Stimulated activated CD8-positive, alpha-beta memory T cell treated with anti-CD3 and anti-CD28 coated beads, Interleukin-7, amount 100 ng/mL, for 48 hours (primary cell): ENCODE results near the gene SLC35E3.
"Not testable (repeated sequence)": the region's sequence is repeated elsewhere in the genome, so short reads cannot be mapped to it uniquely, and the experiment has no call there.

Experiments
- DNase-seq, 2 donors: peaks; one replicate each; pipeline ENCODE4 v3.0.0-alpha.2; 2020; ENCODE audit warnings: low read depth in 1 of 2; ENCODE audit errors: extremely low read depth in 1 of 2

SLC35E3 gene

DNA sequence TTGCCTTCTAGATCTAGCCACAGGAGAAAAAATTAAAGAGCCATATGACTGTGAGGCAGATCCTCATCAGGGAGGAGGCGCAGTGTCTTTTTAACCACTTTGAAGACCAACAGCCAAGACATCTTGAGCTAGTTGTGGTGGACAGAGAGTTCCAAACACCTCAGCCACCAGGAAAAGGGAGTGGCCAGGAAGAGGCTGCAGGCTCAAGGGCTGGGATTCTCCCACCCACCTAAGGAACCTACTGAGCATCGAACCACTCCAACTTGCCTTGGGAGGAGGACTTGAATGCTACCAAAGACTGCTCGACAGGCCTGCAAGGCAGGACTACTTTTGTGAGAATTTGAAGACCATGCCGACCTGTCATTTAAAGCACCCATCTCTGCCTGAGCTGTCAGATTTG lies 47.5 kb downstream of the SLC35E3 start:
- no peak for DNase-seq

DNA sequence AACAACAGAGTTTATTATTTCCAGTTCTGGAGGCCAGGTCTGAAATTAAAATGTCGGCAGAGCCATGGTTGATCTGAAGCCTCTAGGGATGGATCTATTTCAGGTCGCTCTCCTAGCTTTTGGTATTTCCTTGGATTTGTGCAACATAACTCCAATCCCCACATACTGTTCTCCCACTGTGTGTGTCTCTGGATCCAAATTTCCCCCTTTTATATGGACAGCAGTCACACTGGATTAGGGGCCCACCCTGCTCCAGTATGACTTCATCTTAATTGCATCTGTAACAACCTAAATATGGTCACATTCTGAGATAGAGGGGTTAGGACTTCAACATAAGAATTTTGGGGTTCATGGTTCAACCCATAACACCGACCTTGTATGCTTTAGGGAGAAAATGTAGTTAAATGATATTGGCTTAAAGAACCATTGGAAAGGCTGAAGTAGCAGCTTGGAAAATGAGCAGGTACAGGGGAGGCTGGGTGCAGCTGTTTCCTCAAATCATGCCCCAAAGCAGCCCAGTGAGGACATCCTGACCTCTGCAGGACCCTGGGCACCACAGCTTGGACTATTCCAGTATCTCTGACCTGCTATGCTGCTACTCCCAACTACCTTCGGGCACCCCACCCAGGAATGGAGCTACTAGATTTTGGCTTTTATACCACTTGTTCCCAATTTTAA lies 48.1 kb downstream of the SLC35E3 start:
- DNase-seq = no peak

DNA sequence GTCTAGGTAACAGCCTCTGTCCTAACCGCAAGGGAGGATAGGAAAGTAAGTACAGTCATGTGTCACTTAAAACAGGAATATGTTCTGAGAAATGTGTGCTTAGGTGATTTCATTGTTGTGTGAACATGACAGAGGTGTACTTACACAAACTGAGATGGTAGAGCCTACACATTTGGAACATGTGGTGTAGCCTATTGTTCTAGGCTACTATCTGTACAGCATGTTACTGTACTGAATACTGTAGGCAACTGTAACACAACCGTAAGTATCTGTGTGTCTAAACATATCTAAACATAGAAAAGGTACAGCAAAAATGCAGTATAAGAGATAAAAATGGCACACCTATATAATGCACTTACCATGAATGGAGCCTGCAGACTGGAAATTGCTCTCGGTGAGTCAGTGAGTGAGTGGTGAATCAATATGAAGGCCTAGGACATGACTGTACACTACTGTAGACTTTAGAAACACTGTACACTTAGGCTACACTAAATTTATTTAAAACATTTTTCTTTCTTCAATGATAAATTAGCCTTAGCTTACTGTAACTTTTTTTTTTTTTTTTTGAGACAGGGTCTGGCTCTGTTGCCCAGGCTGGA lies 48.8 kb downstream of the SLC35E3 start:
- DNase-seq = no peak

DNA sequence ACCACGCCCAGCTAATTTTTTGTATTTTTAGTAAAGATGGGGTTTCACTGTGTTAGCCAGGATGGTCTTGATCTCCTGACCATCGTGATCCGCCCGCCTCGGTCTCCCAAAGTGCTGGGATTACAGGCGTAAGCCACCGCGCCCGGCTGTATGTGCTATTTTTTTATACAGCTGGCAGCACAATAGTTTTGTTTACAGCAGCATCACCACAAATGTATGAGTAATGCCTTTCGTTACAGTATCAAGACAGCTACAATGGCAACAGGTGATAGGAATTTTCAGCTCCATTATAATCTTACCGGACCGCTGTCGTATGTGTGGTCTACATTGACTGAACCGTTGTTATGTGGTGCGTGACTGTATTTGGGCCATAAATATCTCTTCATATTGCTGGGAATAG lies 50.4 kb downstream of the SLC35E3 start:
- DNase-seq = no peak

DNA sequence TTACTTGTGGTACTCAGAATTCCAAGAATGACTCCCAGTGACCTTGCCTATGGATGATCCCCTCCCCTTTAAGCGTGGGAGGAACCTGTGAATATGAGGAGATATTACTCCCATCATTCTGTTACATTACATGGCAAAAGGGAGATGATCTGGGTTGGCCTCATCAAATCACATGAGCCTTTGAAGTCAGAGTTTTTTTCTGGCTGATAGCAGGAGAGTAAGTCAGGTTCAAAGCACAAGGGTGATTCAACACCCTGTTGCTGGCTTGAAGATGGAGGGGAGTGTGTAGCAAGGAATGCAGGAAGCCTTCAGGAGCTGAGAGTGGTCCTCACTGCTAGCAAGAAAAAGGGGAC lies 52.9 kb downstream of the SLC35E3 start:
- no peak for DNase-seq

DNA sequence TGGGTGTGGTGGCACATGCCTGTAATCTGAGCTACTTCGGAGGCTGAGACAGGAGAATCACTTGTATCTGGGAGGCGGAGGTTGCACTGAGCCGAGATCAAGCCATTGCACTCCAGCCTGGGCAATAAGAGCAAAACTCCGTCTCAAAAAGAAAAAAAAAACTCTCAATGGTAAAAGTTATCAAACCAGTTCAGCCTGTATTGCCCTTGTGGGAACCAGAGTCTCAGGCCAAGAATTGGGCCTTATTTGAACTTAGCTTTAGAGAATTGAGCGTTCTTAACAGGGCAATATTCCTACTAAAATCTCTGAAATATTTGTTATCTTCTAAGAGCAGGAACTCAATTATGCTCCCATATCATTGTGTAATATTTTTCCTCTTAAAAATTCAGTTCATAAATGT lies 54.3 kb downstream of the SLC35E3 start:
- DNase-seq = no peak

DNA sequence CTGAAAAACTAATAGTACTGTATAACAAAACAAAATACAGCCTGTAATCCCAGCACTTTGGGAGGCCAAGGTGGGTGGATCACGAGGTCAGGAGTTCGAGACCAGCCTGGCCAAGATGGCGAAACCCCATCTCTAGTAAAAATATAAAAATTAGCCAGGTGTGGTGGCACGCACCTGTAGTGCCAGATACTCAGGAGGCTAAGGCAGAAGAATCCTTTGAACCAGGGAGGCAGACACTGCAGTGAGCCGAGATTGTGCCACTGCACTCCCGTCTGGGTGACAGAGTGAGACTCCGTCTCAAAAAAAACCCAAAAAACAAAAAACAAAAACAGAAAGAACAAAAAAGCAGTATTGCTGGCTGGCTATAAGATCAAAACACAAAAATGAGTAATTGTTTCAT lies 55.1 kb downstream of the SLC35E3 start:
- not testable (repeated sequence) for DNase-seq

DNA sequence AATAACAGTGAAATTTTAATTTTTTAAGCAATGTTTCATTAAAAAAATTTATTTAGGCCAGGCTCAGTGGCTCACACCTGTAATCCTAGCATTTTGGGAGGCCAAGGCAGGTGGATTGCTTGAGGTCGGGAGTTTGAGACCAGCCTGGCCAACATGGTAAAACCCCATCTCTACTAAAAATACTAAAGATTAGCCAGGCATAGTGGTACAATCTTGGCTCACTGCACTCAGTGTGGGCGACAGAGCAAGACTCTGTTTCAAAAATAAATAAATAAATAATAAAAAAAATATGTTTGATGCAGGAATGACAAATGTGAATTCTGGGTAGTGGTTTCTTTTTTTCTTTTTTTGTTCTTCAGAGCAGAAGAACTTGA lies 56.4 kb downstream of the SLC35E3 start:
- not testable (repeated sequence) for DNase-seq

DNA sequence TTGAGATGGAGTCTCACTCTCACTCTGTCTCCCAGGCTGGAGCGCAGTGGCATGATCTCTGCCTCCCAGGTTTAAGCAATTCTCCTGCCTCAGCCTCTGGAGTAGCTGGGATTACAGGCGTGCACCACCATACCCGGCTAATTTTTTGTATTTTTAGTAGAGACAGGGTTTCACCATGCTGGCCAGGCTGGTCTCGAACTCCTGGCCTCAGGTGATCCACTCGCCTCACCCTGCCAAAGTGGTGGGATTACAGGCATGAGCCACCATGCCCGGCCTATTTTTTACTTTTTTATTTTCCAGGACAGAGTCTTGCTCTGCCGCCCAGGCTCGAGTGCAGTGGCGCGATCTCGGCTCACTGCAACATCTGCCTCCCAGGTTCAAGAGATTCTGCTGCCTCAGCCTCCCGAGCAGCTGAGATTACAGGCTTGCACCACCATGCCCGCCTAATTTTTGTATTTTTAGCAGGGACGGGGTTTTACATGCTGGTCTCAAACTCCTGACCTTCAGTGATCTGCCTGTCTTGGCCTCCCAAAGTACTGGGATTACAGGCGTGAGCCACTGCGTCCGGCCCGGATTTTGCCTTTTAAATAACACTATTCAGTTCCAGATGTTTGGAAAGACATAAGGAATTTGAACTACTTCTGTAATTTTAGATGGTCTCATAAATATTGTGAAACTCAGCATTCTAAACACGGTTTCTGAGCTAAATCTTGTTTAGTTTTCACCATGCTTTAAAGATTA lies 57.1 kb downstream of the SLC35E3 start:
- DNase-seq = not testable (repeated sequence)

DNA sequence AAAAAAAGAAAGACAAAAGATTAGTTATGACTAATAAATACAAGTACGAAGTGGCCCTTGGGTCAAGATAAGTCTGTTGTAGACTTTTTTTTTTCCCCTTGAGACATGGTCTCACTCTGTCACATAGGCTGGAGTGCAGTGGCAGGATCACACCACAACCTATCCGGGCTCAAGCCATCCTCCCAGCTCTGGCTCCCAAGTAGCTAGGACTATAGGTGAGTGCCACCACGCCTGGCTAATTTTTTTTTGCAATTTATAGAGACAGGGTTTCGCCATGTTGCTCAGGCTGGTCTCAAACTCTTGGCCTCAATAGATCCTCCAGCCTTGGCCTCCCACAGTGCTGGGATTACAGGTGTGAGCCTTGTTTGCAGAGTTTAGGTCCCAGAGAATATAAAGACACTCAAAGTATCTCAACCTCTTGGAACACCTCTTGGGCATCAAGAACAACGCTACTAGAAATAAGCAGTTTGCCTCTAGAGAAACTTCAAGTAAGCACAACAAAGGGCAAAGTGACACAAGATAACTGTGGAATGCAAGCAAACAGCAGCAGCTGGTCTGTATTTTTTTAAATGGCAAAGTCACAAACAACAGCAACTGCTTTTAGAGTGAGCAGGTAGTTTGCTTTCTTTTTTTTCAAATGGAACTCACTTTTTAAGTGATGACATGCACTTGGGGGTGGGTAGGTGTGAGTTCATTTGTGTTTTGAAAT lies 58.1 kb downstream of the SLC35E3 start:
- DNase-seq = no peak

DNA sequence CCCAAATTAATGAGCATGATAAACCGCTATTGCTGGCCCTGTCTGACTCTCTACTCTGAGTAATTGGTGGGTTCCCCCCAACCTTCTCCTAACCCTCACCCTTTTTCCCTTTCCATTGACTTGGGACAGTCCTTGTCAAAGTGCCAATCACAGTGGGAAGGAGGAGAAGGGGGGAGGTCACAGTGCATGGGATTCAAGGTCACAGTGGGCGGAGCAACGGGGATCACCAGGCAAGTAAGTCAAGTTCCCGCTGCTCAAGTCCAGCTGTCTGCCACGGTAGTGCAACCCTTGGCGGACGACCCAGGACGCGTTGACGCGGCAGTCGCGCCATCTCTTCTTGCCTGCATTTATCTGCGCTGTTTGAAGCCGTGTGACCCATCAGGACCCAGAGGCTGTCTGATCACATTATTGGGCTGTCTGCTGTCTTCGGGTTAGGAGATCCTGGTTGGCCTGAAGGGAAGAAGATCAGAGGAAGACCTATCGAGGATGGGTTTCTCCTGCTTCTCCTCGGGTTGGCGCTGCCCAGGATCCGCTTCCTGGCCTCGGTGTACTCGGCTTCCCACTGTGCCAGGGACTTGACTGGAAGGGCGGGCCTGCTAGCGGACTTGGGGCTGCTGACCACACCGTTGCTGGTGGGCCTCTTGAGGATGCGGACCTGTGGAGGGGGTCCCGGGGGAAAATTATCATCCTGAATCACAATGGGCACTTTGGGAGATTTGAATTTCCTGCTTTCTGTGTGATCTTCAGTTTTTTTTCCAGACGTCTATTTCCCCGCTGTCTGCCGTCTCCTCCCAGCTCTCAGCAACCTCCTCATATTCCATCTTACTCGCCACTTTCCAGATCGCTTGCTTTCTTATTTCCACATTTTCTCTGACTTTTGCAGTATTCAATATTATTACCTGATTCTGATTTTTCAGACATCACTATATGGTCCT lies 58.9 kb downstream of the SLC35E3 start:
- no peak for DNase-seq

DNA sequence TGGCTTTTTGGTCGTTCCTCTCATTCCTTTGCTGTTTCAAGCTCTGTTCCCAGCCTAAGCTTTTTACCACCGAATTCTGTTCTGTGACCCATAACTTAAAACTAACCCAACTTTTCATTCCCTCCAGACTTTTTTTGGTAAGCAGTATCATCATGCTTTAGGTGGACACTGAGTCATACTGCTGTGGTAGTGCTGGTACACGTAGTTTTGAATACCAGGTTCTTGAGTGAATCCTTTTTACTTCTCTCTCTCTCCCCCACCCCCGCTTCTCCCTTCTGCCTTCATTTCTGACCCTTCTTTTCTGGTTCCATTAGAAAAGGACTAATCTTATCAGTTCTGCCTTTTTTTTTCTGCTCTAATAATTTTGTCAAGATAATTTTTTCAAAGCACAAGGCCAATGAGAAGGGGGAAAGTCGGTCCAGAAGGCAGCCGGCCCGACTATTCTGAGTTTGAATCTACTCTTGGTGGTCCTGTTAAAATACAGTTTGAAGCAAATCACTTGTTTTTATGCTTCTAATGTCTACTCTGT lies 59.7 kb downstream of the SLC35E3 start:
- no peak for DNase-seq

DNA sequence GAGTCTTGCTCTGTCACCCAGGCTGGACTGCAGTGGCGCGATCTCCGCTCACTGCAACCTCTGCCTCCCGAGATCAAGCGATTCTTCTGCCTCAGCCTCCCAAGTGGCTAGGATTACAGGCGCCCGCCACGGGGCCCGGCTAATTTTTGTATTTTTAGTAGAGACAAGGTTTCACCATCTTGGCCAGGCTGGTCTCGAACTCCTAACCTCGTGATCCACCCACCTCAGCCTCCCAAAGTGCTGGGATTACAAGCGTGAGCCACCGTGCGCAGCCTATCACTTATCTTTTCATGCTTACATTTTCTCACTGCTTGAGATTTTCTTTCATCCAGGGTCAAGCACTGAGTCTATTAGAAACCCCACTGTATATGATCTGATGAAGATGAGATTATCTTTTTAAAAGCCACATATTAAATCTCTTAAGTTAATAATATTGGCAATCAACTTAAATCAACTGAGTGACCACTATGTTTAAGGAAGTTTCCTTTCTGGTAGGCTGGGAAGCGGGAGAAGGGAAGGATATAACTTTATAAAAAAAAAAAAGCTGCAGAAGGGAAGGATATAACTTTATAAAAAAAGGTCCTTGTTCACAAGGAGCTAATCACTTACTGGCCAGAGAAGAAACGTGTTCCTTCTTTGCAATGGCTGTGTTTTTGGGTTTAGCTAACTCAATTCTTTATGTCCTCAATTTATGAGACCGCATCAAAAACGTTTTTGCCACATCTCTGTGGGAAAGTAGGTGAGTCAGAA lies 60.7 kb downstream of the SLC35E3 start:
- no peak for DNase-seq

DNA sequence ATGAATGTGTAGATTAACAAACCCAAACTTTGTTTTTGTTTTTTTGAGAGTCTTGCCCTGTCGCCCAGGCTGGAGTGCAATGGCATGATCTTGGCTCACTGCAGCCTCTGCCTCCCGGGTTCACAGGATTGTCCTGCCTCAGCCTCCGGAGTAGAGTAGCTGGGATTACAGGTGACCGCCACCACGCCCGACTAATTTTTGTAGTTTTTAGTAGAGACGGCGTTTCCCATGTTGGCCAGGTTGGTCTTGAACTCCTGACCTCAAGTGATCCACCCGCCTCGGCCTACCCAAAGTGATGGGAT lies 61.2 kb downstream of the SLC35E3 start:
- DNase-seq = not testable (repeated sequence)

DNA sequence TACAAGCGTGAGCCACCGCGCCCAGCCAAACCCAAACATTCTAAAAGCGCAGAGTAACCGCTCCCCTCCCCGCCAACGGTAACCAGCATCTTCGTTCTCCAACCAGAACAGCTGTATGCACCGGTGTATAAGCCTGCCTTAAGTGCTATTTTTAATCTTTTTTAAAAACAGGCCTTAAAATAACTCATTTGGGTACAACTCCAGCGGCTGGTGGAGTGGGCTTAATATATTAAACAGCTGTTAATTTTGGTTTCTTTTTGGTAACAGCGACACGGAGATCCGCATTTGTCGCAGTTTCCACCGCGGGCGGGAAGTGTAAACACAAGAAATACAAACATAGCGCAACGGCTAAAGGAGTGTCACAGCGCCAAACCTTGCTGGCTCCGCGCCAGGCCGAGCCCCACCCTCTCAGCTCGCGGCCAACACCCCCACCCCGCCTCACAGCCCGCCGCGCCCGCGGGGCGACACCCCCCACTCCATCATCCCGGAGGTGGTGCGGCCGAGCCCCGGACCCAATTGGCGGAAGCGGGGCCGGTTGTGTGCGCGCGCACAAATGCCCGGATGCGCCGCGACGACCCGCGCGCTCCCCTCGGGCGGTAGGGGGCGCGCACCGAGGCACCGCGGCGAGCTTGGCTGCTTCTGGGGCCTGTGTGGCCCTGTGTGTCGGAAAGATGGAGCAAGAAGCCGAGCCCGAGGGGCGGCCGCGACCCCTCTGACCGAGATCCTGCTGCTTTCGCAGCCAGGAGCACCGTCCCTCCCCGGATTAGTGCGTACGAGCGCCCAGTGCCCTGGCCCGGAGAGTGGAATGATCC lies 61.8 kb downstream of the SLC35E3 start, which contains the start of gene MDM2:
Gene MDM2, plus strand, starts transcription at position 602 of the 812 bp plus-strand sequence. CDS start 301 bp downstream, outside the sequence.
- DNase-seq = peak; percentile 90 to 95

DNA sequence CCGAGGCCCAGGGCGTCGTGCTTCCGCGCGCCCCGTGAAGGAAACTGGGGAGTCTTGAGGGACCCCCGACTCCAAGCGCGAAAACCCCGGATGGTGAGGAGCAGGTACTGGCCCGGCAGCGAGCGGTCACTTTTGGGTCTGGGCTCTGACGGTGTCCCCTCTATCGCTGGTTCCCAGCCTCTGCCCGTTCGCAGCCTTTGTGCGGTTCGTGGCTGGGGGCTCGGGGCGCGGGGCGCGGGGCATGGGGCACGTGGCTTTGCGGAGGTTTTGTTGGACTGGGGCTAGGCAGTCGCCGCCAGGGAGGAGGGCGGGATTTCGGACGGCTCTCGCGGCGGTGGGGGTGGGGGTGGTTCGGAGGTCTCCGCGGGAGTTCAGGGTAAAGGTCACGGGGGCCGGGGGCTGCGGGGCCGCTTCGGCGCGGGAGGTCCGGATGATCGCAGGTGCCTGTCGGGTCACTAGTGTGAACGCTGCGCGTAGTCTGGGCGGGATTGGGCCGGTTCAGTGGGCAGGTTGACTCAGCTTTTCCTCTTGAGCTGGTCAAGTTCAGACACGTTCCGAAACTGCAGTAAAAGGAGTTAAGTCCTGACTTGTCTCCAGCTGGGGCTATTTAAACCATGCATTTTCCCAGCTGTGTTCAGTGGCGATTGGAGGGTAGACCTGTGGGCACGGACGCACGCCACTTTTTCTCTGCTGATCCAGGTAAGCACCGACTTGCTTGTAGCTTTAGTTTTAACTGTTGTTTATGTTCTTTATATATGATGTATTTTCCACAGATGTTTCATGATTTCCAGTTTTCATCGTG lies 62.6 kb downstream of the SLC35E3 start:
- peak; percentile 61 to 76 for DNase-seq

DNA sequence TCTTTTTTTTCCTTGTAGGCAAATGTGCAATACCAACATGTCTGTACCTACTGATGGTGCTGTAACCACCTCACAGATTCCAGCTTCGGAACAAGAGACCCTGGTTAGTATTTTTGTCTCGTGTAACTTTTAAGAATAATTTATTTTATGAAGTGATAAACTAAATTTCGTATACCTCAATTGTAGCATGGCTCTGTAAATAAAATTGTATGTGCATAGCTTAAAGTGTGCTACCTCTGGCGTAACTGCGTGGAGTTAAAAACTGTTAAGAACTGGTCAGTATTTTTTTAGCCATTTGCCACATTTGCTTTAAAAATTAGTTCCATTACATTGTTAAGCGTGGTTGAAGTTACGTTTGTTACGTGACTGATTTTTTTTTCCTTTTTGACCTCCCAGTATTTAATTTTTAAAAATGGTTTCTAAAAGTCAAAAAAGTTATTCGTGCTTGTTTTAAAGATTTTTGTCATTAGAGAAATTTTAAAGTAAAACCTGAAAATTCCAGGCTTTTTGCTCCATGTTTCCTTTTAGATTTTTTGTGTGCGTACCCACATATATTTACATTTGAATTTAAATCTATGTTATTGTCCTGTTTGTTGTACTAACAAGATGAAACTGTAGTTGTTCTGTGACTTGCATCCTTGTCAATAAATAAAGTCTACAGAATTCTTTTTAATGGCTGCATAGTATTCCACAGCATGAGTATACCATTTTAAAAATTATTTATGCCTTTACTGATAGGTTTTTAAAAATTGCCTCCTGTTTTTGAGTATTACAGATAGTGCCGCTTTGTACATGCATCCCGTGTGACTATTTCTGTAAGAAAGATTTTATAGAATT lies 63.4 kb downstream of the SLC35E3 start:
- no peak for DNase-seq
